Kasumi-1 (cell line): ENCODE measurements around the gene MTR.

ENCODE experiments used
- DNase-seq, 2 experiments: peaks; one replicate each; lab custom pipeline; 2025; lab: John Stamatoyannopoulos, UW

MTR gene

DNA sequence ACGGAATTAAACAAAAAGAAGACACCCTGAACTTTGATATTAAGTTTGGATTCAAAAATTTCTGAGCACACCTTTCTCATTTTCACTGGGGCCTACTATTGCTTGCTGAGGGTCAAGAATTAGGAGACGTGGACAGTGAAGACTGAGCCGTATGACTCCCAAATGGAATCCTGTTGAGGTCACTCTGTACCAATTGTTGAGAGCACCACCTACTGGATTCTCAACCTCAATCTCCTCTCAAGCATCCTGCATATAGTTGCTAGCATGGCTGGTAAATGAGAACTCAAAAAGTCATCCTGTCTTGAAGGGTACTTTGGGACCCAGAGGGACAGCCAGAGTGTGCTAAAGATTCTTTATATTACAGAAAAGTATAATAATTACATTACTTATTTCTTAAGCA is 20.2 kb upstream of the MTR start:
- no peak for DNase-seq

GRCh38 chr1:236779312-236779711 is 15.8 kb upstream of the MTR start:
- no peak for DNase-seq

DNA sequence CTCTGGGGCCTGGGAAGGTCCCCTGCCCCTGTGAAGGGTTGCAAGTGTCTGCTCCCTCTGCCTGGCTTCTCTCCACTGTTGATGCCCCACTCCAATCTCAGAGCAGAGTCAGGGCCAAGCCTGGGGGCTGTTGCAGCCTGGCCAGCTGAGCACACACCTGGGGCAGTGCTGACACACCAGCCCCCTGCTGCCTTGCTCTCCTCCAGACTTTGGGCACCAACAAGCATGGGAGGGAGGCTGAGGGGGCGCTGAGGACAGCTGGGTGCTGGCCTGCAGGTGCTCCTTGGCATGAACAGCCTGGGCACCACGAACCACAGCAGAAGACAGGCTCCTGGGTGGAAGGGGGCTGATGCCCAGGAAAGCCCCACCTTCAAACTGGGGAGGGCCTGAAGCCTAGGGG is 9.6 kb upstream of the MTR start:
- DNase-seq: no peak

GRCh38 chr1:236786453-236786852 is 8.6 kb upstream of the MTR start:
- no peak for DNase-seq

GRCh38 chr1:236794585-236795034 is 482 bp upstream of the MTR start:
- no peak for DNase-seq

DNA sequence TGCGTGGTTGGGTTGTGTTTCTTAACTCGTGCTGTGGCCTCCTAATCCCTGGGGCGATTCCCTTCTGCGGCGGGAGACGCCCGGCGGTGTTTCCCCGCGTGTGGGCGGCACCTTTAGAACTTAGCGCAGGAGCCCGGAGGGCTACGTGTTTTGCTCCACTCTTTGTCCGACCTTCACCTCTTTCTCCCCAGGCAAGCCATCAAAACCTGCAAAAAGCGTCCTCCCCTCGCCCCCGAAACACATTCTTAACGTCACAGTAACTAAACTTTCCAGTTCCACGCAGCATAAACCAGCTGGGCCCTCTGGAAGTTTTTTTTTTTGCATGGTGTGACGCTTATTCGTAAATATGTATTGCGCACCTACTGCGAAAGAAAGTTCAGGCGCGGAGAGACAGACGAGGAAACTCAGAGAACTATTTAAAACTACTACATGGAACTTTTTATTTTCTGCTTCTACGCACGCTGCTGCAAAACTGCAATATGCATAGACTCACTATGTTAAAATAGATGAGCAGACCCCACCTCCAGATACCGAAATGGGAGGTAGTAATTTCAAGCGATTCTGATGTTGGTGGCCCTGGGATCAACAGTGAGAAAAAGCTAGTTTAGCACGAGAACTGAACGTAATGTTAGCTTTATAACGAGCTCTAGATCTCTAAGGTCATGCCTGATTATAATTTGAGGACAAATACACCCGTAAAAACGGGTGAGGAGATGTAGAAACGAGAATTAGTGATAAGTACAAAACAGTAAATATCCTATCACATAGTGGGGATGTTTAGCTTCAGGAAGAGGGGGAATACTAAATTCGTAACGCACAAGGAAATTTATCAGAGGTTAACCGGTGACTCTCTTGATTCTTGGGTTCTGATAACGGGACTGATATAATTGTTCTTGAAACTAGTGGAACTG is 920 bp downstream of the MTR start:
- DNase-seq: peak; percentile 28 to 47

- no peak for DNase-seq
Measured at GRCh38 chr1:236799001-236799400, 3.9 kb downstream of the MTR start.

- no peak for DNase-seq
Measured at GRCh38 chr1:236800002-236800620, 5.0 kb downstream of the MTR start.

DNA sequence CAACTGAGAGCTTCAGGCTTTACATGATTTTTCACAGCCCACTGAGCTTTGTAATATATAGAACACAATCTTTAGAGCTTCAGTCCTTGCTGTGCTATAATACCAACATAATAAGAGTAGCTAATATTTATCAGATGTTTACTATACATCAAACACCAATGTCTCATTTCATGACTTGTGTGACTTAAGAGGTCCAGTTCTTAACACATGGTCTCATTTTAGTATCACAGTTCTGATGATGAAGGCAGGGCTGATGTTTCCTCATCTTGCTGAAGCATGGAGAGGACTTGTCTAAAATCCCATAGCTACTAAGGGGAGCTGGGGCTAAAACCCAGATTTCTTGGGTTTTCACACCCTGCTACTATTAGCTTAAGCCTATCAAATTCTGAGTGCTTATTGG is 5.5 kb downstream of the MTR start:
- no peak for DNase-seq

DNA sequence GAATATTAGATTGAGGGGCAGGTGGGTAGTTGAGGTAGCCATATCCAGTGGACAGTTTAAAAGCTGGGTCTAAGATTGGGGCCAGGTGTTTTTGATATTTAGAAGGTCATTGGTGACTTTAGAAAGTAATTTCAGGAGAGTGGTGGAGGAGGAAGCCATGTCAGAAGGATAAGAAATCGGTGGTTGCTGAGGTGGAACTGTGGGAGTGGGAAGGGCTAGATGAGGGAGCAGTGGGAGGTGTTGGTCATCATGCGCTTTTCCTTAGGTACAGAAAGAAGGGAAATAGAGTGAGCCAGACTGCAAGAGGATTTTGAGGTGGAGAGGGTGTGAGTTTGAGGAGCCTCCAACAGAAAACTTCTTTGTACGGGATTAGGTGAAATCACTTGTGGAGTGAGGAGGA is 7.2 kb downstream of the MTR start:
- DNase-seq: no peak

- no peak for DNase-seq
Measured at GRCh38 chr1:236806634-236807033, 11.5 kb downstream of the MTR start.

DNA sequence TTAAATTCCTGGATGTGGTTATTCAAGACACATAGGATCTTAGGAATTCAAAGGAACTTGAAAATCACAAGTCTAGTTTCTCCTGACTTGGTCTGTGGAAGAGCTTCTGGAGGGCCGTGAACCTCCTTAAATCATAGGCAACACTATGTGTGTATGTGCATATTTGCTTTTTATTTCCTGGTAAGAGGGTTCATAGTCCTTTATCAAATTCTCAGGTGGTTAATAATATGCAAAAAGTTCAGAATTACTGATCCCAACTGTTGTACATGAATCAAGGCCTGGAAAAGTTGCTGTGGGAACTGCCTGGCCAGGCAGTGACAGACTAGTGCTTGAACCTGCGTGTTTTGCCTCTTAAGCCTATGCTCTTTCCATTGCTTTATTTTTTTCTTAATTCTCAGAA is 12.9 kb downstream of the MTR start:
- no peak for DNase-seq

GRCh38 chr1:236808564-236809130 is 13.6 kb downstream of the MTR start:
- no peak for DNase-seq

DNA sequence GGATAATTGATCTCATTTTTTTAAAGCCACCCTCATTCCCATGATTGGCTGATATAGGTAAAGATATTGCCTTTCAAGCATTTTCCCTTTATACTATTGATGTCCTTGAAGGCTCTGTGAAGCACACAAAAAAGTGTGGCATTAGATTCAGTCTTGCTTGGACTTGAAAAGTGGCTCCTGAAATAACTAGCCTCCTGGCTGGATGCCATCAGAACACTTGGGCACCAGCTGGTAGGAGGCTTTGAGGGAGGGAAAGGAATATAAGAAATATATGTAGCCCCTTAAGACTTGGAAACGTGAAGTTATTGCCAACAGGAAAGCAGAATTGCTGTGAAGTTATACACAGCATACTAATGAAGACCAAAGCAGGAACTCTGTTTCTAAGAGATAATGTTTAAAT is 14.1 kb downstream of the MTR start:
- no peak for DNase-seq

- DNase-seq: no peak
Measured at GRCh38 chr1:236810018-236810417, 14.9 kb downstream of the MTR start.

GRCh38 chr1:236812334-236813030 is 17.4 kb downstream of the MTR start:
- DNase-seq: no peak

- DNase-seq: no peak
Measured at GRCh38 chr1:236815941-236816340, 20.8 kb downstream of the MTR start.

GRCh38 chr1:236819856-236820255 is 24.8 kb downstream of the MTR start:
- no peak for DNase-seq

- DNase-seq: no peak
Measured at GRCh38 chr1:236821091-236821627, 26.1 kb downstream of the MTR start.

- DNase-seq: no peak
Measured at GRCh38 chr1:236823559-236823958, 28.5 kb downstream of the MTR start.

- DNase-seq: no peak
Measured at GRCh38 chr1:236829085-236829484, 34.0 kb downstream of the MTR start.

DNA sequence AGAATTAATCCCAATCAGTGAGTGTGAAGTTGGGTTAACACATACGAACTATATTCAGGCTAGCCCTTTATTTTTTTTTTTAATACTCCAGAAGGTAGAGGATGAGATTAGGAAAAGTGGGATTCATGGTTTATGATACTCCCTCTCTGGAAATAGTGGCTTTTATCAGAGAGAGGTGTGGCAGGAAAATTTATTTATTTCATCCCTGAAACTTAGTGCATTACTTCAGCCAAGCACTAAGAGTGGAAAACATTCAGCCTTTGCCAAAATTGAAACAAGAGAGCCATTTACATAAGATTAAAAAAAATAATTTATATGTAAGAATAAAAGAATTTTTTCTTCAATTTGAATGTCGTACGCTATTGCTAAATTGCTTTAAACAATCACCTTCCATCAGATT is 35.0 kb downstream of the MTR start:
- DNase-seq: no peak
